Right lobe of liver (tissue), 6 donors: ENCODE measurements around the gene KRTDAP. TPM values are rescaled to one million over a fixed set of nuclear protein-coding genes. Genes with fewer than 3 reads are reported as not detected.
A peak's percentile ranks its signal among the peaks of the same experiment; 100 is the strongest.
"Not testable (repeated sequence)": the region's sequence is repeated elsewhere in the genome, so short reads cannot be mapped to it uniquely, and the experiment has no call there.

Experiments
- ATAC-seq, 4 donors: fragments of 200-7000 bp; cut with Tn5 transposase; one replicate each; pipeline ENCODE4 v1.9.1; 2020; ENCODE audit warnings: mild to moderate bottlenecking in 4 of 4, moderate library complexity in 4 of 4
- DNase-seq, 3 donors: peaks; one replicate each; pipeline ENCODE4 v3.0.0-alpha.2; 2020
- H3K27ac ChIP-seq, 3 donors: fragments of 200-600 bp; one replicate each; pipeline ENCODE4 v1.8.0; 2022
- H3K27me3 ChIP-seq, 2 donors: fragments of 200-600 bp; one replicate each; pipeline ENCODE4 v1.8.0; 2022
- H3K36me3 ChIP-seq, 4 donors: fragments of 200-600 bp; sonication (generic) in 1 of 4; one replicate each; pipeline versions ENCODE4 v1.5.1 to v1.8.0; 2017 to 2022; ENCODE audit warnings: control low read depth in 1 of 4
- H3K4me1 ChIP-seq, 4 donors: fragments of 200-600 bp; sonication (generic) in 1 of 4; one replicate each; pipeline versions ENCODE4 v1.5.1 to v1.8.0; 2017 to 2022; ENCODE audit warnings: control low read depth in 1 of 4
- H3K4me3 ChIP-seq, 3 donors: fragments of 200-600 bp; one replicate each; pipeline ENCODE4 v1.8.0; 2022
- H3K9me3 ChIP-seq, 4 donors: fragments of 200-600 bp; sonication (generic) in 1 of 4; one replicate each; pipeline versions ENCODE4 v1.5.1 to v1.8.0; 2017 to 2022; ENCODE audit warnings: control low read depth in 1 of 4
- CTCF ChIP-seq, 4 donors: fragments of 200-600 bp in 3 of 4; fragments of 450-650 bp in 1 of 4; IDR thresholded peaks; one replicate each; pipeline versions ENCODE4 v1.5.1 to v1.8.0; 2016 to 2022; ENCODE audit warnings: antibody characterized with exemption in 4 of 4, mild to moderate bottlenecking in 2 of 4
- POLR2A ChIP-seq: fragments of 450-650 bp; IDR thresholded peaks from one replicate; pipeline ENCODE4 v1.6.1; 2017; ENCODE audit warnings: antibody characterized with exemption, mild to moderate bottlenecking
- WGBS: methylation state at CpG from one replicate; pipeline ENCODE4 v1.1.6; 2018; ENCODE audit warnings: low coverage, low lambda C conversion rate; ENCODE audit not compliant: insufficient coverage; ENCODE audit errors: missing lambda C conversion rate; 5-methylcytosine and 5-hydroxymethylcytosine counted together
- intact Hi-C, 2 donors: fragments of 100-400 bp; cut with DNase I; formaldehyde crosslinking; loops; one replicate each; pipeline versions ENCODE4 v1.11.2 to v1.14.1; 2022
- total RNA-seq, 6 experiments: library from RNA; depleted of rRNA in 2 of 6; stranded (reverse); fragments of >200 nt in 2 of 6; fragmentation: NEBNext Ultra II Directional in 3 of 6; extraction: Animal tissue kit (Norgen Biotek cat#: 25700) in 3 of 6; gene quantifications; one replicate each; pipeline versions ENCODE4 v1.1.0 to v1.2.4, GENCODE V29; 2016 to 2023
- donor health status: DM: no; HTN: yes; CAD: no.
- donor health status: DM: no; HTN: no; CAD: no.
- donor health status: DM: no; HTN: no; CAD: no.
- donor health status: DM: no; HTN: yes; CAD: no.
- donor health status: DM: no; HTN: yes; CAD: no.

Gene KRTDAP
- total RNA-seq, 6 experiments from 2014 or later, result not detected

DNA sequence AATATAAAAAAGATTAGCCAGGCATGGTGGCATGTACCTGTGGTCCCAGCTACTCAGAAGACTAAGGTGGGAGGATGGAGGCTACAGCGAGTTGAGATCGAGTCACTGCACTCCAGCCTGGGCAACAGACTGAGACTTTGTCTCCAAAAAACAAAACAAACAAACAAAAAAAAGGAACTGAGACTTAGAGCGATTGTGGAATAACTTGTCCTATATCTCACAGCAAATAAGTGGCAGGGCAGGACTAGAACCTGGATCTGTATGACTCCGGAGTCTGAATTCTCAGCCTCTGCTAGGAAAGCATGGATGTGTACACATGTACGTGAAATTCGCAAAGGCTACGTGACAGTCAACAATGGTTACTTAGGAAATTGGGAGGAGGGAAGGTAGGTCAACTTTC, 20.1 kb downstream of the KRTDAP start:
- no peaks in the 10 kb centered on the region for H3K4me1 ChIP-seq

GRCh38 chr19:35468637-35469036, 21.6 kb downstream of the KRTDAP start:
- Histone ChIP-seq H3K36me3 (no peaks in the 10 kb centered on the region), H3K27me3 (no peaks in the 10 kb centered on the region), H3K4me1 (no peaks in the 10 kb centered on the region), H3K9me3 (no peaks in the 10 kb centered on the region), H3K4me3 (no peak overlapping the region), H3K27ac (no peak overlapping the region)
- WGBS, result 10% methylated on average over 2 of the region's 2 CpGs
- DNase-seq (peak; percentile 68 to 71 (median 71)), ATAC-seq (peak; percentile 96 to 99 (median 98))
- intact Hi-C loops, result loop anchor here in 1 of 2 donors (2.0 kb wide), 1 partner anchor 116 kb away; no protein-coding TSS in a partner anchor
- TF ChIP-seq POLR2A (no peak), CTCF (IDR thresholded peaks at IDR 0.05) (peak; percentile 74 to 88 (median 80))

More for the DNA sequence above, 20.1 kb downstream of the KRTDAP start:
- no peak for DNase-seq
- Histone ChIP-seq H3K4me3 (no peak overlapping the region), H3K27me3 (no peaks in the 10 kb centered on the region), H3K36me3 (no peaks in the 10 kb centered on the region), H3K27ac (no peak overlapping the region), H3K9me3 (no peaks in the 10 kb centered on the region)
- no peak for TF ChIP-seq POLR2A
- TF ChIP-seq CTCF (IDR thresholded peaks at IDR 0.05), result no peak
- WGBS, result 68% methylated on average over 5 of the region's 7 CpGs
- intact Hi-C loops, result loop anchor here in 1 of 2 donors (10.0 kb wide), 2 partner anchors 55 to 125 kb away; partner anchors contain the start of gene FFAR1
- ATAC-seq, result no peak

- Histone ChIP-seq H3K36me3 (no peaks in the 10 kb centered on the region), H3K9me3 (peaks cover 0 to 2% (median 0%) of the 10 kb centered on the region in 4 donors), H3K4me1 (no peaks in the 10 kb centered on the region), H3K27ac (no peak overlapping the region), H3K4me3 (no peak overlapping the region), H3K27me3 (no peaks in the 10 kb centered on the region)
- TF ChIP-seq CTCF (IDR thresholded peaks at IDR 0.05) (no peak), POLR2A (no peak)
- intact Hi-C loops, result no loop called here
- ATAC-seq (no peak), DNase-seq (no peak)
- WGBS, result no CpG with 5 or more reads among the region's 1 CpG
Measured at GRCh38 chr19:35466259-35466658, 24.0 kb downstream of the KRTDAP start.

GRCh38 chr19:35462956-35463355, 27.3 kb downstream of the KRTDAP start:
- intact Hi-C loops, H3K9me3 ChIP-seq, H3K27ac ChIP-seq, H3K36me3 ChIP-seq, ATAC-seq, DNase-seq, H3K27me3 ChIP-seq, H3K4me3 ChIP-seq: not testable (repeated sequence)
- 44% methylated on average over 7 of the region's 7 CpGs for WGBS
- H3K4me1 ChIP-seq, result peaks cover 0 to 25% (median 10%) of the 10 kb centered on the region in 4 donors

- Histone ChIP-seq H3K36me3 (no peaks in the 10 kb centered on the region), H3K4me1 (peaks cover 0 to 29% (median 10%) of the 10 kb centered on the region in 4 donors), H3K27me3 (no peaks in the 10 kb centered on the region), H3K4me3 (no peak overlapping the region), H3K27ac (peak overlapping the region in 2 of 3 donors; percentile 17 to 24), H3K9me3 (peaks cover 0 to 2% (median 0%) of the 10 kb centered on the region in 4 donors)
- TF ChIP-seq POLR2A, result no peak
- TF ChIP-seq CTCF (IDR thresholded peaks at IDR 0.05), result no peak
- peak; percentile 6 to 35 (median 16) for ATAC-seq
- intact Hi-C loops, result no loop called here
- 36% methylated on average over 6 of the region's 6 CpGs for WGBS
- DNase-seq, result no peak
Measured at GRCh38 chr19:35462476-35462953, 27.7 kb downstream of the KRTDAP start.

GRCh38 chr19:35461788-35462187, 28.5 kb downstream of the KRTDAP start:
- DNase-seq, intact Hi-C loops, H3K27ac ChIP-seq, H3K4me3 ChIP-seq, H3K9me3 ChIP-seq, H3K36me3 ChIP-seq, ATAC-seq, H3K27me3 ChIP-seq: not testable (repeated sequence)
- peaks cover 0 to 33% (median 10%) of the 10 kb centered on the region in 4 donors for H3K4me1 ChIP-seq
